ENCODE measurements around the gene EDARADD. TPM values are rescaled to one million over a fixed set of nuclear protein-coding genes. Genes with fewer than 3 reads are reported as not detected.

The EDARADD gene
- total RNA-seq (2021; fragmentation: NEBNext Ultra II Directional; extraction: Animal tissue kit (Norgen Biotek cat#: 25700)), result 6.1 and 7.0 TPM in 2 replicates
- polyA plus RNA-seq (2011; rRNA removed), result 3.4 and 3.6 TPM in 2 replicates
- polyA plus RNA-seq (2011; cell fraction: cytosol; rRNA removed), result 4.0 TPM
- 3.9 TPM for polyA plus RNA-seq (2011; cell fraction: nucleus; rRNA removed)
- 4.0 to 6.2 TPM (median 5.3 TPM) in 4 replicates for polyA plus RNA-seq (2012, experiment 1 of 2)
- 5.3 TPM for polyA plus RNA-seq (2012, experiment 2 of 2)
- polyA plus RNA-seq (2013, experiment 1 of 2), result 3.4 TPM
- polyA plus RNA-seq (2013, experiment 2 of 2), result 3.9 TPM
- 5.5 and 8.0 TPM in 2 replicates for polyA minus RNA-seq (2011; rRNA and poly(A)+ RNA removed)
- polyA minus RNA-seq (2011; cell fraction: cytosol; rRNA and poly(A)+ RNA removed), result 3.9 TPM
- polyA minus RNA-seq (2011; cell fraction: nucleus; rRNA and poly(A)+ RNA removed), result 5.1 TPM
- long read RNA-seq, experiment 1, partial matches to known transcripts, result 0 of 1 reads
- long read RNA-seq, experiment 1, other reads (novel, unspliced or antisense), result 1 of 1 reads
- long read RNA-seq, experiment 2, partial matches to known transcripts, result 0 of 1 reads
- long read RNA-seq, experiment 2, other reads (novel, unspliced or antisense), result 0 of 1 reads

- H3K56ac ChIP-seq (replicated peaks; ENCODE audit: insufficient read length, low read depth, low read length), result no peak within 1 kb of the TSS
- no peaks in the 10 kb centered on the region for H3K9me3 ChIP-seq (ENCODE audit: insufficient read depth in 2 of 2, low read depth in 1 of 2, low read length in 1 of 2)
- peak within 1 kb of the TSS in 2 of 4 experiments; percentile 20 to 61; a peak in 4 of 7 replicates for H3K9ac ChIP-seq (replicated peaks in 1 of 4; ENCODE audit: extremely low read depth in 1 of 4, low read depth in 3 of 4, low read length in 3 of 4)
- DNase-seq (ENCODE audit: low read depth in 1 of 2, low spot score in 2 of 2), result peak in 1 of 2 experiments; percentile 39
- H3K79me1 ChIP-seq (ENCODE audit: low read depth, low read length), result no peaks in the 10 kb centered on the region
- peak within 1 kb of the TSS; percentile 22; the same call in 1 of the 2 replicates for H4K8ac ChIP-seq (ENCODE audit: extremely low read depth, insufficient read depth, low read length)
- H3K27me3 ChIP-seq (replicated peaks in 1 of 4; ENCODE audit: control insufficient read depth in 3 of 4, extremely low read depth in 1 of 4, insufficient read depth in 3 of 4, low read length in 3 of 4), result peaks cover 1 to 12% (median 9%) of the 10 kb centered on the region in 4 experiments; a peak in 6 of 7 replicates
- peaks cover 8% of the 10 kb centered on the region; the same call in 1 of the 2 replicates for H3K23me2 ChIP-seq (ENCODE audit: low read depth, low read length)
- TF ChIP-seq EZH2 (IDR thresholded peaks at IDR 0.05; ENCODE audit: low read depth, low read length, severe bottlenecking), result no peak
- H3K4me2 ChIP-seq (ENCODE audit: insufficient read depth in 1 of 2, low read depth in 2 of 2, low read length in 2 of 2), result peak within 1 kb of the TSS; percentile 79 to 95
- no peak within 1 kb of the TSS for H2BK120ac ChIP-seq (replicated peaks; ENCODE audit: low read depth, low read length)
- H2BK20ac ChIP-seq (ENCODE audit: low read length), result no peak within 1 kb of the TSS
- H2BK5ac ChIP-seq (ENCODE audit: low read depth, low read length), result no peak within 1 kb of the TSS
- peak within 1 kb of the TSS; percentile 79 for H4K91ac ChIP-seq (replicated peaks; ENCODE audit: insufficient read length, low read length)
- H3K79me2 ChIP-seq (ENCODE audit: control insufficient read depth in 1 of 2, insufficient read depth in 2 of 2, low read length in 2 of 2), result no peaks in the 10 kb centered on the region
- WGBS, 2 experiments (ENCODE audit: extremely low coverage in 1 of 2, insufficient coverage in 1 of 2, insufficient read length in 1 of 2, insufficient replicate concordance in 2 of 2, low coverage in 1 of 2, low lambda C conversion rate in 2 of 2, missing lambda C conversion rate in 1 of 2), result 83% methylated on average over 12 of the region's 13 CpGs; no CpG with 5 or more reads in 1 of the 2 experiments
- no peak within 1 kb of the TSS for H3K18ac ChIP-seq (ENCODE audit: extremely low read depth, low read length)
- no peak within 1 kb of the TSS for H2BK15ac ChIP-seq (ENCODE audit: low read length)
- H3K36me3 ChIP-seq (ENCODE audit: control insufficient read depth in 2 of 4, insufficient read depth in 4 of 4, low read length in 3 of 4), result no peaks in the 10 kb centered on the region
- peaks cover 0 to 3% (median 1%) of the 10 kb centered on the region in 4 experiments; a peak in 4 of 7 replicates for H3K4me1 ChIP-seq (replicated peaks in 1 of 4; ENCODE audit: control insufficient read depth in 3 of 4, insufficient read depth in 4 of 4, low read length in 3 of 4)
- H3K23ac ChIP-seq (ENCODE audit: insufficient read length), result no peak within 1 kb of the TSS
- no peak within 1 kb of the TSS for H3K27ac ChIP-seq (ENCODE audit: low read depth, low read length)
- H4K20me1 ChIP-seq (replicated peaks in 1 of 2; ENCODE audit: control insufficient read depth in 1 of 2, insufficient read depth in 2 of 2, low read length in 2 of 2), result no peaks in the 10 kb centered on the region
- peak within 1 kb of the TSS; percentile 85 to 89 (median 88) for H3K4me3 ChIP-seq (ENCODE audit: extremely low read depth in 1 of 4, insufficient read depth in 2 of 4, low read depth in 3 of 4, low read length in 4 of 4)
- H4K5ac ChIP-seq (ENCODE audit: insufficient read length, low read depth, low read length), result no peak within 1 kb of the TSS
- POLR2A ChIA-PET (ENCODE audit: partially characterized antibody), result interaction anchor here (0.8 to 1.3 kb wide), 3 partner anchors 74 to 329 kb away, joined by 3 read pairs; partner anchors contain the start of gene NID1
- no peak within 1 kb of the TSS for H2BK12ac ChIP-seq (ENCODE audit: low read depth, low read length)
- CTCF ChIA-PET (ENCODE audit: partially characterized antibody), result interaction anchor here (1.1 to 2.6 kb wide), 2 partner anchors 58 to 256 kb away, joined by 4 to 10 read pairs; no protein-coding TSS in a partner anchor
- H2AFZ ChIP-seq (ENCODE audit: low read length), result 0 out of 2 replicates have a peak within 1 kb of the TSS, but pooled peaks have one; percentile 82
- no peak within 1 kb of the TSS for H2AK5ac ChIP-seq (ENCODE audit: low read depth, low read length)
- H3K4ac ChIP-seq (replicated peaks; ENCODE audit: insufficient read length, low read depth, low read length), result no peak within 1 kb of the TSS
- no peak within 1 kb of the TSS for H3K14ac ChIP-seq (ENCODE audit: insufficient read length)
- FAIRE-seq, result no peak
These were observed at the start of gene EDARADD for GRCh38 chr1:236393681-236394481. Gene EDARADD, plus strand, starts transcription at chr1:236394286. Its CDS starts 159 bp downstream, at chr1:236394445.
